Ishikawa (cell line): Measurements from ENCODE around the gene PALM3.

Experiments used
- EGR1 ChIP-seq: IDR thresholded peaks from 2 replicates; pipeline ENCODE4 v1.6.1; 2012
- EP300 ChIP-seq: IDR thresholded peaks from 2 replicates; pipeline ENCODE4 v1.6.1; 2012; ENCODE audit warnings: borderline replicate concordance
- RAD21 ChIP-seq: IDR thresholded peaks from 2 replicates; pipeline ENCODE4 v1.6.1; 2012; ENCODE audit warnings: low read depth
- YY1 ChIP-seq: IDR thresholded peaks from 2 replicates; pipeline ENCODE4 v1.6.1; 2012; ENCODE audit warnings: low read depth
- TF ChIP-seq, protein P1 (sequence below): IDR thresholded peaks from 2 replicates; pipeline ENCODE4 v1.6.1; 2012
- TF ChIP-seq, protein P2 (sequence below): IDR thresholded peaks from 2 replicates; pipeline ENCODE4 v1.6.1; 2012

DNA sequence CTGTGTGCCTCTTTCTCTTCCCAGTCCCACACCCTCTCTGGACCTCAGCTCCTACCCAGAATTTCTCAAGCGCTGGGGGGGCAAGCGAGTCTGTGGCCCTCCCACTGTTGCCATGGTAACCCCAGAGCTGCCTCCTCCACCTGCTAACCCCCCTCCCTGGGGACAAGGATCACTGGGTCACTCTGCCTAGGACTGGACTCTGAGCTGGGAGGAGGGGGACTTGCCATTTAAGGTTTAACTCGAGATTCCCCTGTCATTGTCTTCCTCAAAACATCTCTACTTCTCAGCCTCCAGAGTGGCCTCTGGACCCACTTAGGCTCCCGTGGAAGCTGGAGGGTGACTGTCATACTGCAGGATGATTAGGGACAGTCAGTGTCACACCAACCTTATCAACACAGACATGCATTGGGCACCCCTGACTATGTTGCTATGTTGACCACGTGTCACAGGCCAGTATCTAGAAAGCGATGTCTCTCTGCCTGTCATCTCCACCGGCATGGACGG is 2.2 kb downstream of the PALM3 start:
- TF ChIP-seq EGR1 (no peak), YY1 (no peak), EP300 (no peak), RAD21 (no peak)
- TF ChIP-seq, protein P1, sequence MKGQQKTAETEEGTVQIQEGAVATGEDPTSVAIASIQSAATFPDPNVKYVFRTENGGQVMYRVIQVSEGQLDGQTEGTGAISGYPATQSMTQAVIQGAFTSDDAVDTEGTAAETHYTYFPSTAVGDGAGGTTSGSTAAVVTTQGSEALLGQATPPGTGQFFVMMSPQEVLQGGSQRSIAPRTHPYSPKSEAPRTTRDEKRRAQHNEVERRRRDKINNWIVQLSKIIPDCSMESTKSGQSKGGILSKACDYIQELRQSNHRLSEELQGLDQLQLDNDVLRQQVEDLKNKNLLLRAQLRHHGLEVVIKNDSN = no peak
- TF ChIP-seq, protein P2, sequence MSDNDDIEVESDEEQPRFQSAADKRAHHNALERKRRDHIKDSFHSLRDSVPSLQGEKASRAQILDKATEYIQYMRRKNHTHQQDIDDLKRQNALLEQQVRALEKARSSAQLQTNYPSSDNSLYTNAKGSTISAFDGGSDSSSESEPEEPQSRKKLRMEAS = no peak
